Measurements from ENCODE around the gene CHAT.

CHAT gene

GRCh38 chr10:49597426-49598163, 16.2 kb upstream of the CHAT start:
- no peak for DNase-seq

- peak in 1 of 2 donors; percentile 5 for DNase-seq
Measured at GRCh38 chr10:49598164-49598856, 15.5 kb upstream of the CHAT start.

- peak in 1 of 2 donors; percentile 5 for DNase-seq
Measured at GRCh38 chr10:49598986-49599385, 14.9 kb upstream of the CHAT start.

- DNase-seq, result peak in 1 of 2 donors; percentile 3
Measured at GRCh38 chr10:49599546-49599945, 14.3 kb upstream of the CHAT start.

GRCh38 chr10:49600046-49600445, 13.8 kb upstream of the CHAT start:
- DNase-seq, result peak in 1 of 2 donors; percentile 3

GRCh38 chr10:49600781-49601400, 12.9 kb upstream of the CHAT start:
- peak in 1 of 2 donors; percentile 5 for DNase-seq

GRCh38 chr10:49601857-49602256, 12.0 kb upstream of the CHAT start:
- no peak for DNase-seq

GRCh38 chr10:49602380-49603023, 11.3 kb upstream of the CHAT start:
- no peak for DNase-seq

- DNase-seq, result peak in 1 of 2 donors; percentile 5
Measured at GRCh38 chr10:49605216-49605938, 8.5 kb upstream of the CHAT start.

- peak in 1 of 2 donors; percentile 6 for DNase-seq
Measured at GRCh38 chr10:49605939-49606509, 7.8 kb upstream of the CHAT start.

GRCh38 chr10:49606981-49607535, 6.8 kb upstream of the CHAT start:
- peak; percentile 41 to 47 for DNase-seq

GRCh38 chr10:49608166-49609005, 5.5 kb upstream of the CHAT start:
- DNase-seq, result no peak

GRCh38 chr10:49609006-49609282, 4.9 kb upstream of the CHAT start:
- DNase-seq, result no peak

GRCh38 chr10:49609283-49610113, 4.3 kb upstream of the CHAT start:
- no peak for DNase-seq

GRCh38 chr10:49610114-49610457, 3.8 kb upstream of the CHAT start, which contains the start of gene SLC18A3:
TSS of gene SLC18A3 (plus strand) at chr10:49610310. CDS start at chr10:49610741, 431 bp downstream.
- DNase-seq, result no peak

GRCh38 chr10:49610458-49611165, 3.2 kb upstream of the CHAT start:
- DNase-seq, result no peak

- DNase-seq, result no peak
Measured at GRCh38 chr10:49611166-49611815, 2.5 kb upstream of the CHAT start.

GRCh38 chr10:49611816-49612512, 1.9 kb upstream of the CHAT start:
- DNase-seq, result no peak
